Endothelial cell of umbilical vein (primary cell): ENCODE results near the gene CNKSR3. TPM values are rescaled to one million over a fixed set of nuclear protein-coding genes. Genes with fewer than 3 reads are reported as not detected.
A peak's percentile ranks its signal among the peaks of the same experiment; 100 is the strongest.

Experiments
- Bru-seq: library from RNA; stranded (reverse); fragments of 400-500 nt; gene quantifications from one replicate; lab custom pipeline; 2021; lab: Mats Ljungman, UMichigan
- BruChase-seq, 2 experiments: library from RNA; stranded (reverse); fragments of 400-500 nt; gene quantifications; one replicate each; lab custom pipeline; 2021; lab: Mats Ljungman, UMichigan
- BruUV-seq: library from RNA; stranded (reverse); fragments of 400-500 nt; replicated peaks from 2 replicates; lab custom pipeline; 2021; lab: Mats Ljungman, UMichigan
- CTCF ChIA-PET: fragments of 300-600, 350-600 bp; sonication (Branson Sonifier 250); formaldehyde crosslinking; loops from one replicate; lab custom pipeline; 2021; ENCODE audit warnings: antibody characterized with exemption, inconsistent platforms; lab: Charles Lee
- POLR2A ChIA-PET: fragments of 300-600, 350-600 bp; sonication (Branson Sonifier 250); formaldehyde crosslinking; loops from one replicate; lab custom pipeline; 2021; ENCODE audit warnings: antibody characterized with exemption, inconsistent platforms; lab: Charles Lee
- DNase-seq: peaks from one replicate; pipeline ENCODE4 v3.0.0-alpha.2; 2011; ENCODE audit warnings: low read depth, low spot score
- FAIRE-seq: peaks from 2 replicates; lab custom pipeline; 2011; peaks lifted over from hg19 to GRCh38; lab: Jason Lieb, UNC
- H2AFZ ChIP-seq: 2 replicates; pipeline ENCODE4 v1.6.0; 2012; ENCODE audit warnings: low read depth, low read length, control low read depth, inconsistent platforms
- H3K27ac ChIP-seq: 2 replicates; pipeline ENCODE4 v1.5.1; 2011; ENCODE audit warnings: low read depth, mild to moderate bottlenecking, control low read depth, low read length, moderate library complexity; ENCODE audit not compliant: insufficient read depth
- H3K27me3 ChIP-seq, 2 experiments: 2 replicates each; pipeline versions ENCODE4 v1.6.0 to v1.6.1; 2011; ENCODE audit warnings: low read length in 2 of 2, mixed read lengths in 1 of 2; ENCODE audit not compliant: control insufficient read depth in 2 of 2, insufficient read depth in 2 of 2
- H3K36me3 ChIP-seq, 2 experiments: 2 replicates in 1 of 2; 3 replicates in 1 of 2; pipeline ENCODE4 v1.5.1; 2011; ENCODE audit warnings: low read length in 2 of 2, mild to moderate bottlenecking in 1 of 2, moderate library complexity in 1 of 2; ENCODE audit not compliant: control insufficient read depth in 2 of 2, insufficient read depth in 2 of 2; ENCODE audit errors: extremely low read depth in 1 of 2
- H3K4me1 ChIP-seq: 3 replicates; pipeline ENCODE4 v1.5.1; 2011; ENCODE audit warnings: mild to moderate bottlenecking, low read length; ENCODE audit not compliant: control insufficient read depth, insufficient read depth; ENCODE audit errors: extremely low read depth
- H3K4me2 ChIP-seq: 2 replicates; pipeline ENCODE4 v1.6.1; 2011; ENCODE audit warnings: low read length, control low read depth, mixed read lengths; ENCODE audit not compliant: insufficient read depth
- H3K4me3 ChIP-seq, 3 experiments: fragments of 200-600 bp in 1 of 3; sonication (generic), shearing (Covaris generic) in 1 of 3; replicated peaks in 1 of 3; 2 replicates each; pipeline ENCODE4 v1.5.1; 2011 to 2016; ENCODE audit warnings: control low read depth in 3 of 3, low read length in 3 of 3, mild to moderate bottlenecking in 2 of 3, inconsistent platforms in 1 of 3, low read depth in 1 of 3, moderate library complexity in 1 of 3; ENCODE audit not compliant: insufficient read depth in 1 of 3
- H3K79me2 ChIP-seq: 2 replicates; pipeline ENCODE4 v1.6.0; 2012; ENCODE audit warnings: low read length, inconsistent platforms; ENCODE audit not compliant: control insufficient read depth, insufficient read depth
- H3K9ac ChIP-seq: replicated peaks from 2 replicates; pipeline ENCODE3; 2011; ENCODE audit warnings: low read length, control low read depth; ENCODE audit not compliant: insufficient read depth; ENCODE audit errors: extremely low read depth
- H3K9me1 ChIP-seq: replicated peaks from 3 replicates; pipeline ENCODE4 v1.6.0; 2011; ENCODE audit warnings: mild to moderate bottlenecking, low read length; ENCODE audit not compliant: control insufficient read depth, insufficient read depth; ENCODE audit errors: extremely low read depth
- H3K9me3 ChIP-seq: replicated peaks from 2 replicates; pipeline ENCODE4 v1.5.1; 2012; ENCODE audit warnings: low read length, inconsistent platforms; ENCODE audit not compliant: control insufficient read depth, insufficient read depth
- H4K20me1 ChIP-seq: replicated peaks from 2 replicates; pipeline ENCODE3; 2011; ENCODE audit warnings: mild to moderate bottlenecking, low read length; ENCODE audit not compliant: control insufficient read depth, insufficient read depth; ENCODE audit errors: extremely low read depth
- CTCF ChIP-seq, 2 donors: IDR thresholded peaks; 1 replicate in 1 of 2; 2 replicates in 1 of 2; pipeline ENCODE4 v1.5.1; 2011; ENCODE audit warnings: low read length in 2 of 2, mild to moderate bottlenecking in 2 of 2, moderate library complexity in 2 of 2, control low read depth in 1 of 2, inconsistent platforms in 1 of 2, low read depth in 1 of 2; ENCODE audit not compliant: insufficient read depth in 1 of 2; ENCODE audit errors: extremely low read depth in 1 of 2
- EZH2 ChIP-seq: IDR thresholded peaks from 2 replicates; pipeline ENCODE4 v1.6.1; 2012; ENCODE audit warnings: borderline replicate concordance, low read depth, mild to moderate bottlenecking, moderate library complexity, low read length, inconsistent platforms; ENCODE audit not compliant: severe bottlenecking
- FOS ChIP-seq: IDR thresholded peaks from 2 replicates; pipeline ENCODE4 v1.6.1; 2011; ENCODE audit warnings: mild to moderate bottlenecking, low read length, moderate library complexity, borderline replicate concordance; ENCODE audit not compliant: insufficient read depth
- GATA2 ChIP-seq: IDR thresholded peaks from 2 replicates; pipeline ENCODE4 v1.7.0; 2011; ENCODE audit warnings: low read depth, mild to moderate bottlenecking, moderate library complexity, mixed read lengths, low read length; ENCODE audit not compliant: insufficient read length, insufficient read depth
- JUN ChIP-seq: IDR thresholded peaks from 2 replicates; pipeline ENCODE4 v1.6.1; 2011; ENCODE audit warnings: borderline replicate concordance, low read depth; ENCODE audit not compliant: insufficient read length, insufficient read depth
- MAX ChIP-seq: IDR thresholded peaks from 2 replicates; pipeline ENCODE4 v1.6.1; 2011; ENCODE audit not compliant: insufficient read depth, insufficient read length
- MYC ChIP-seq: IDR thresholded peaks from one replicate; pipeline ENCODE4 v1.6.1; 2011; ENCODE audit warnings: mild to moderate bottlenecking, low read depth, low read length
- POLR2A ChIP-seq: IDR thresholded peaks from 2 replicates; pipeline ENCODE4 v1.6.1; 2012; ENCODE audit warnings: low read depth, mild to moderate bottlenecking, control low read depth, low read length
- POLR2AphosphoS5 ChIP-seq: IDR thresholded peaks from 2 replicates; pipeline ENCODE4 v1.6.1; 2012; ENCODE audit warnings: low read depth, mild to moderate bottlenecking, control low read depth, low read length, moderate library complexity; ENCODE audit not compliant: insufficient read depth
- dilution Hi-C: fragments of 300-500 bp; cut with MboI; formaldehyde crosslinking; loops from one replicate; pipeline ENCODE4 v1.15.0; 2019; ENCODE audit warnings: low sequenced_read_pairs; ENCODE audit not compliant: extremely low pct_ligation_motif_present
- intact Hi-C: fragments of 100-400 bp; cut with micrococcal nuclease; formaldehyde crosslinking; loops from one replicate; pipeline ENCODE4 v1.10.0; 2022
- long read RNA-seq: library from polyadenylated mRNA; stranded (forward); transcript quantifications from one replicate; pipeline ENCODE4 v2.0.0, GENCODE V29; 2021
- polyA minus RNA-seq, 3 experiments: library from RNA; depleted of rRNA, polyadenylated mRNA; stranded (reverse); fragments of >200 nt; gene quantifications; 1 replicate in 1 of 3; 2 replicates in 2 of 3; pipeline ENCODE4 v1.2.3, GENCODE V29; 2011
- polyA plus RNA-seq, 4 experiments: library from polyadenylated mRNA; depleted of rRNA in 3 of 4; stranded (reverse) in 3 of 4; unstranded in 1 of 4; fragments of >200 nt; gene quantifications; 2 replicates each; pipeline versions ENCODE4 v1.2.1 to v1.2.3, GENCODE V29; 2011 to 2012; ENCODE audit warnings: missing spikeins in 1 of 4
- total RNA-seq: library from RNA; stranded (reverse); gene quantifications from 2 replicates; pipeline ENCODE4 v1.2.3, GENCODE V29; 2021

Gene CNKSR3
- total RNA-seq, result 11.0 and 15.6 TPM in 2 replicates
- polyA plus RNA-seq, result 2.3 TPM in 2 replicates
- 2.4 and 2.7 TPM in 2 replicates for polyA plus RNA-seq (2011; cell fraction: cytosol; rRNA removed)
- 3.7 and 4.8 TPM in 2 replicates for polyA plus RNA-seq (2011; cell fraction: nucleus; rRNA removed)
- polyA plus RNA-seq (2012), result 4.0 and 4.6 TPM in 2 replicates
- 5.6 TPM in 2 replicates for polyA minus RNA-seq
- polyA minus RNA-seq (2011; cell fraction: cytosol; rRNA and poly(A)+ RNA removed), result 1.3 TPM
- polyA minus RNA-seq (2011; cell fraction: nucleus; rRNA and poly(A)+ RNA removed), result 3.2 and 4.8 TPM in 2 replicates
- percentile 71 among the genes with signal in this experiment for Bru-seq, nascent RNA
- percentile 62 among the genes with signal in this experiment for BruChase-seq, experiment 1, labeled RNA remaining after a 6-hour chase
- percentile 57 among the genes with signal in this experiment for BruChase-seq, experiment 2, labeled RNA remaining after a 2-hour chase
- long read RNA-seq, full-length matches to known transcripts, result 10 of 14 reads
- long read RNA-seq, partial matches to known transcripts, result 0 of 14 reads
- long read RNA-seq, other reads (novel, unspliced or antisense), result 4 of 14 reads

- Histone ChIP-seq H3K27me3 (no peaks in the 10 kb centered on the region), H3K9me1 (no peaks in the 10 kb centered on the region), H3K4me2 (peak within 1 kb of the TSS; percentile 78), H3K27ac (peak within 1 kb of the TSS; percentile 77), H2AFZ (peak within 1 kb of the TSS; percentile 86), H3K79me2 (peaks cover 2% of the 10 kb centered on the region), H3K9me3 (no peaks in the 10 kb centered on the region), H3K9ac (peak within 1 kb of the TSS; percentile 83), H3K36me3 (no peaks in the 10 kb centered on the region), H3K4me3 (peak within 1 kb of the TSS; percentile 64 to 79 (median 78)), H4K20me1 (no peaks in the 10 kb centered on the region), H3K4me1 (peaks cover 15% of the 10 kb centered on the region)
- dilution Hi-C loops, result no loop called here
- no TSS peak for BruUV-seq
- TF ChIP-seq POLR2AphosphoS5 (peak; percentile 46), JUN (no peak), EZH2 (no peak), FOS (no peak), MAX (peak; percentile 65), MYC (no peak), POLR2A (no peak), GATA2 (no peak), CTCF (IDR thresholded peaks at IDR 0.05; ENCODE audit: extremely low read depth in 1 of 2, insufficient read depth in 1 of 2, low read depth in 1 of 2, low read length in 2 of 2) (peak in 1 of 2 donors; percentile 35)
- DNase-seq (peak; percentile 96), FAIRE-seq (peak; percentile 59)
- intact Hi-C loops, result loop anchor here (1.0 to 2.0 kb wide), 10 partner anchors 28 to 356 kb away; no protein-coding TSS in a partner anchor
- POLR2A ChIA-PET, result interaction anchor here (0.5 to 2.4 kb wide), 7 partner anchors 10 to 679 kb away, joined by 3 to 5 read pairs (median 4); no protein-coding TSS in a partner anchor
- CTCF ChIA-PET, result interaction anchor here (0.6 to 4.1 kb wide), 11 partner anchors 11 to 439 kb away, joined by 3 to 62 read pairs (median 4); no protein-coding TSS in a partner anchor
Observed at GRCh38 chr6:154510144-154510905, at the start of gene CNKSR3. Gene CNKSR3 (minus strand): TSS chr6:154510685. CDS start chr6:154510114, 571 bp downstream.
